DND-41 (cell line): ENCODE data around the gene TBCD.

ENCODE experiments used
- ATAC-seq: fragments of 200-7000 bp; cut with Tn5 transposase; 3 replicates; pipeline ENCODE4 v1.9.1; 2021; ENCODE audit warnings: low read depth; ENCODE audit not compliant: insufficient read depth
- DNase-seq: peaks from one replicate; pipeline ENCODE4 v3.0.0-alpha.2; 2020
- H2AFZ ChIP-seq: 2 replicates; pipeline ENCODE4 v1.6.0; 2012; ENCODE audit warnings: low read depth, low read length
- H3K27ac ChIP-seq: 2 replicates; pipeline ENCODE4 v1.5.1; 2012; ENCODE audit warnings: low read length, inconsistent platforms
- H3K27me3 ChIP-seq: fragments of 200-600 bp; sonication (generic); 2 replicates; pipeline ENCODE4 v1.6.0; 2012; ENCODE audit warnings: low read length, mild to moderate bottlenecking, inconsistent platforms; ENCODE audit not compliant: insufficient read depth, poor library complexity
- H3K36me3 ChIP-seq: 2 replicates; pipeline ENCODE4 v1.5.1; 2012; ENCODE audit warnings: low read length, inconsistent platforms; ENCODE audit not compliant: insufficient read depth
- H3K4me1 ChIP-seq: 2 replicates; pipeline ENCODE4 v1.5.1; 2012; ENCODE audit warnings: mild to moderate bottlenecking, low read length; ENCODE audit not compliant: insufficient read depth
- H3K4me2 ChIP-seq: 2 replicates; pipeline ENCODE4 v1.6.0; 2012; ENCODE audit warnings: mild to moderate bottlenecking, moderate library complexity, low read length, inconsistent platforms; ENCODE audit not compliant: insufficient read depth
- H3K4me3 ChIP-seq, 2 experiments: fragments of 200-600 bp in 1 of 2; shearing (Covaris generic) in 1 of 2; 2 replicates each; pipeline ENCODE4 v1.5.1; 2012 to 2016; ENCODE audit warnings: inconsistent platforms in 2 of 2, low read length in 2 of 2, mild to moderate bottlenecking in 2 of 2, low read depth in 1 of 2, moderate library complexity in 1 of 2
- H3K79me2 ChIP-seq: 2 replicates; pipeline ENCODE4 v1.6.0; 2012; ENCODE audit warnings: low read length, inconsistent platforms; ENCODE audit not compliant: insufficient read depth
- H3K9ac ChIP-seq: 2 replicates; pipeline ENCODE4 v1.6.0; 2012; ENCODE audit warnings: low read depth, mild to moderate bottlenecking, inconsistent platforms, low read length, moderate library complexity
- H3K9me3 ChIP-seq: 2 replicates; pipeline ENCODE4 v1.5.1; 2012; ENCODE audit warnings: low read length, moderate library complexity, mild to moderate bottlenecking, inconsistent platforms; ENCODE audit not compliant: insufficient read depth, severe bottlenecking
- H4K20me1 ChIP-seq: 2 replicates; pipeline ENCODE4 v1.6.0; 2012; ENCODE audit warnings: low read length; ENCODE audit not compliant: insufficient read depth
- CTCF ChIP-seq: IDR thresholded peaks from 2 replicates; pipeline ENCODE4 v1.5.1; 2012; ENCODE audit warnings: borderline replicate concordance, low read length, moderate library complexity, mild to moderate bottlenecking; ENCODE audit not compliant: poor library complexity, severe bottlenecking; ENCODE audit errors: extremely low read depth
- EZH2 ChIP-seq: IDR thresholded peaks from 3 replicates; pipeline ENCODE4 v1.6.1; 2012; ENCODE audit warnings: borderline replicate concordance, low read depth, mild to moderate bottlenecking, moderate library complexity, low read length, inconsistent platforms; ENCODE audit not compliant: severe bottlenecking

The TBCD gene

GRCh38 chr17:82943751-82944150, 191.9 kb downstream of the TBCD start:
- H3K4me1 ChIP-seq, result no peaks in the 10 kb centered on the region
- no peak for DNase-seq
- no peaks in the 10 kb centered on the region for H3K27me3 ChIP-seq
- no peak overlapping the region for H2AFZ ChIP-seq
- TF ChIP-seq CTCF, result no peak
- TF ChIP-seq EZH2, result no peak
- no peak overlapping the region for H3K4me2 ChIP-seq
- H3K4me3 ChIP-seq, result no peak overlapping the region
- no peak overlapping the region for H3K9ac ChIP-seq
- no peak for ATAC-seq
- peaks cover 31% of the 10 kb centered on the region for H3K9me3 ChIP-seq
- no peaks in the 10 kb centered on the region for H3K79me2 ChIP-seq
- H3K36me3 ChIP-seq, result peaks cover 98% of the 10 kb centered on the region
- peaks cover 11% of the 10 kb centered on the region; the same call in 1 of the 2 replicates for H4K20me1 ChIP-seq
- H3K27ac ChIP-seq, result no peak overlapping the region

- H3K36me3 ChIP-seq, result peaks cover 96% of the 10 kb centered on the region
- no peak for TF ChIP-seq CTCF
- TF ChIP-seq EZH2, result no peak
- ATAC-seq, result no peak
These were observed 193.1 kb downstream of the TBCD start for GRCh38 chr17:82944990-82945389.

GRCh38 chr17:82946081-82946480, 194.2 kb downstream of the TBCD start:
- Histone ChIP-seq H3K36me3 (peaks cover 96% of the 10 kb centered on the region), H3K4me2 (no peak overlapping the region), H3K9me3 (peaks cover 31% of the 10 kb centered on the region), H3K79me2 (no peaks in the 10 kb centered on the region), H3K27me3 (no peaks in the 10 kb centered on the region), H3K4me1 (no peaks in the 10 kb centered on the region), H2AFZ (no peak overlapping the region), H3K9ac (no peak overlapping the region), H4K20me1 (peaks cover 4% of the 10 kb centered on the region; the same call in 1 of the 2 replicates), H3K27ac (no peak overlapping the region), H3K4me3 (no peak overlapping the region)
- no peak for TF ChIP-seq EZH2
- no peak for TF ChIP-seq CTCF
- DNase-seq, result no peak
- no peak for ATAC-seq

More at GRCh38 chr17:82944990-82945389, 193.1 kb downstream of the TBCD start:
- H3K4me2 ChIP-seq, result no peak overlapping the region
- DNase-seq, result no peak
- H3K4me3 ChIP-seq, result no peak overlapping the region
- no peak overlapping the region for H2AFZ ChIP-seq
- H3K27me3 ChIP-seq, result no peaks in the 10 kb centered on the region
- no peak overlapping the region for H3K9ac ChIP-seq
- no peaks in the 10 kb centered on the region for H3K79me2 ChIP-seq
- H3K27ac ChIP-seq, result no peak overlapping the region
- peaks cover 31% of the 10 kb centered on the region for H3K9me3 ChIP-seq
- H4K20me1 ChIP-seq, result peaks cover 5% of the 10 kb centered on the region; the same call in 1 of the 2 replicates
- no peaks in the 10 kb centered on the region for H3K4me1 ChIP-seq
